Body of pancreas (tissue), 4 donors: ENCODE data around the gene CHCHD6. TPM values are rescaled to one million over a fixed set of nuclear protein-coding genes. Genes with fewer than 3 reads are reported as not detected.

Experiments used
- ATAC-seq: fragments of 150-250 bp; one replicate; pipeline ENCODE4 v1.9.1; 2016
- DNase-seq, 4 donors: peaks; one replicate each; pipeline ENCODE4 v3.0.0-alpha.2; 2019
- H3K27ac ChIP-seq, 4 donors: fragments of 200-600 bp; sonication (generic); 1 replicate in 3 of 4; 2 replicates in 1 of 4; pipeline versions ENCODE4 v1.5.1 to v1.6.1; 2016 to 2019; ENCODE audit warnings: mild to moderate bottlenecking in 1 of 4, mixed read lengths in 1 of 4, moderate library complexity in 1 of 4
- H3K27me3 ChIP-seq, 2 donors: fragments of 200-600 bp; sonication (generic); one replicate each; pipeline ENCODE4 v1.6.0; 2016; ENCODE audit warnings: mild to moderate bottlenecking in 1 of 2
- H3K36me3 ChIP-seq, 2 donors: fragments of 200-600 bp; sonication (generic); replicated peaks in 1 of 2; 2 replicates each; pipeline ENCODE4 v1.5.1; 2016; ENCODE audit warnings: low read depth in 2 of 2; ENCODE audit not compliant: insufficient read depth in 1 of 2
- H3K4me1 ChIP-seq: fragments of 200-600 bp; sonication (generic); one replicate; pipeline ENCODE4 v1.6.0; 2016
- H3K4me3 ChIP-seq, 2 donors: fragments of 200-600 bp; sonication (generic); 1 replicate in 1 of 2; 2 replicates in 1 of 2; pipeline ENCODE4 v1.5.1; 2016 to 2019
- H3K9me3 ChIP-seq, 3 donors: fragments of 200-600 bp; sonication (generic); 1 replicate in 2 of 3; 2 replicates in 1 of 3; pipeline ENCODE4 v1.5.1; 2016
- POLR2A ChIP-seq, 3 donors: fragments of 450-650 bp; IDR thresholded peaks; one replicate each; pipeline ENCODE4 v1.6.1; 2016; ENCODE audit warnings: antibody characterized with exemption in 3 of 3, mild to moderate bottlenecking in 2 of 3
- WGBS, 2 donors: methylation state at CpG; one replicate each; pipeline ENCODE4 v1.1.5; 2017; 5-methylcytosine and 5-hydroxymethylcytosine counted together
- intact Hi-C: fragments of 100-400 bp; cut with DNase I; formaldehyde crosslinking; loops from one replicate; pipeline ENCODE4 v1.15.1; 2023
- total RNA-seq, 2 donors: library from RNA; depleted of rRNA; stranded (reverse); fragments of >200 nt; gene quantifications; one replicate each; pipeline ENCODE4 v1.1.0, GENCODE V29; 2016
- TF ChIP-seq, protein P1 (sequence below), 7 experiments: fragments of 450-650 bp in 4 of 7; fragments of 200-600 bp in 3 of 7; sonication (generic) in 3 of 7; IDR thresholded peaks; one replicate each; pipeline ENCODE4 v1.5.1; 2016 to 2019; ENCODE audit warnings: antibody characterized with exemption in 7 of 7

Gene CHCHD6
- total RNA-seq, 2 donors from 2014 or later, result 0.66 to 10.9 TPM

DNA sequence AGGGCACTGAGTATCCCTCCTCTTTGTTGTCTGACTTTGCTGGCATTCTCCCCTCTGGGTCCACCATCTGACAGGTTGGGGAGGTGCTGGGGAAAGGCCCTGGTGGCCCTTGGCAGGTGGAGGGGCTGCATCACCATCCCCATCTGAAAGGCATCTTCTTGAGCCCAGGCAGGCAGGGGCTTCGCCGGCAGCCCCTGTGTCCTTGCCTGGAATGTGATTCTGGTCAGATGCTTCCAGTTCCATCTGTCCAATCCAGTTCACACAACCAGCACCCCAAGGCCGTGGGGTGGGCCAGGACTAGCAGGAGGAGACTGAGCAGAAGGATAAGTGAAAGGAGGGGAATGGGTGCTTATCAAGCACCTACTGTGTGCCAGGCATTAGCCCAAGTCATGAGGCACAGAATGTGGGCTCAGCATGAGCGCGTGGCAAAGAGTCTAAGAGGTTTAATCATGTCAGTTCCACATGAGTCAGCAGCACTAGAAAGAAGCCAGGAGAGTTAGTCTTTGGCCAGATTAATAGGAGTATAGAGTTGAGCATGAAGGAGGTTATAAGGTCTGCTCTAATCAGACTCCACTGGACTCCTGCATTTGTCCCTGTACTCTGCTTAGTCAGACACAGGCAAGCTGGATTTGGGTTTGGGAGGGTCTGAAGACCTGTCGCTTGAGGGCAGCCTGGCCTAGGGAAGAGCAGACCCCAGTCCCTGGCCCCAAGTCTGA lies 38.7 kb upstream of the CHCHD6 start:
- DNase-seq, result no peak

DNA sequence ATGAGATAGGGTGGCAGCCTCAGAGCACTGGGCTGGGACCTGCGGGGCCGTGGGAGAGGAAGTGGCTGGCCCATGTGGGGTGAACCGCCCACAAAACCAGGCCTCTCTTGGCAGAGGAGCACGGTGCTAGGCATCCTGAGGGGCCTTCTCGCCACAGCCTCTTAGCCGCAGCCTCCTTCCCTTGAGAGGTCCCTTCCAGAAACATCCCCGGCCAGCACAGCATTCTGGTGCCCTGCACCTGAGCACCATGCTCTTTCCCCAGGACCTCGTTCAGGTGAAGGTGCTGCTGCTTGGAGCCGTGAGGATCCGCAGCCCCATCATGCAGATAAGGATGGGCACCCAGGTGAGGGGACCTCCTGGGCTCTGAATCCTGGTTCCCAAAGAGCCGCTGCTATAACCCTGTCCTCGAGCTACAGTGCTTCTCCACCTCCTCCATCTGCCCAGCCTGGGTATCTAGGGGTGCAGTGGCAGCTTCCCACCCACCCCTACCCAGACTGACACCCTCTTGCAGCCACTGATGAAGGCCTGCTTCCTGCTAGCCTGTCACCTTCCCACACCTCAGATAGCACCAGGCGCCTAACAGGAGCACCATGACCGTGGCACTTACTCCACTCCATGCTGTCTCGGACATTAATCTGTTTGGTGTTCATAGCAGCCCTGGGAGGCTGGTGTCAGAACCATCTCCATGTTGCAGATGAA lies 37.9 kb upstream of the CHCHD6 start:
- Histone ChIP-seq H3K27me3 (no peaks in the 10 kb centered on the region), H3K27ac (no peak overlapping the region), H3K4me1 (no peaks in the 10 kb centered on the region), H3K36me3 (no peaks in the 10 kb centered on the region), H3K9me3 (no peaks in the 10 kb centered on the region), H3K4me3 (no peak overlapping the region)
- TF ChIP-seq, protein P1, sequence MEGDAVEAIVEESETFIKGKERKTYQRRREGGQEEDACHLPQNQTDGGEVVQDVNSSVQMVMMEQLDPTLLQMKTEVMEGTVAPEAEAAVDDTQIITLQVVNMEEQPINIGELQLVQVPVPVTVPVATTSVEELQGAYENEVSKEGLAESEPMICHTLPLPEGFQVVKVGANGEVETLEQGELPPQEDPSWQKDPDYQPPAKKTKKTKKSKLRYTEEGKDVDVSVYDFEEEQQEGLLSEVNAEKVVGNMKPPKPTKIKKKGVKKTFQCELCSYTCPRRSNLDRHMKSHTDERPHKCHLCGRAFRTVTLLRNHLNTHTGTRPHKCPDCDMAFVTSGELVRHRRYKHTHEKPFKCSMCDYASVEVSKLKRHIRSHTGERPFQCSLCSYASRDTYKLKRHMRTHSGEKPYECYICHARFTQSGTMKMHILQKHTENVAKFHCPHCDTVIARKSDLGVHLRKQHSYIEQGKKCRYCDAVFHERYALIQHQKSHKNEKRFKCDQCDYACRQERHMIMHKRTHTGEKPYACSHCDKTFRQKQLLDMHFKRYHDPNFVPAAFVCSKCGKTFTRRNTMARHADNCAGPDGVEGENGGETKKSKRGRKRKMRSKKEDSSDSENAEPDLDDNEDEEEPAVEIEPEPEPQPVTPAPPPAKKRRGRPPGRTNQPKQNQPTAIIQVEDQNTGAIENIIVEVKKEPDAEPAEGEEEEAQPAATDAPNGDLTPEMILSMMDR (IDR thresholded peaks at IDR 0.05), result no peak
- TF ChIP-seq POLR2A (IDR thresholded peaks at IDR 0.05), result no peak
- intact Hi-C loops, result no loop called here
- DNase-seq, result no peak
- 67 to 85% methylated on average over 5 to 15 of the region's 15 CpGs for WGBS, 2 donors
- no peak for ATAC-seq

More for the DNA sequence above, 38.7 kb upstream of the CHCHD6 start:
- no peaks in the 10 kb centered on the region for H3K9me3 ChIP-seq
- no peak for ATAC-seq
- H3K4me3 ChIP-seq, result no peak overlapping the region
- H3K27ac ChIP-seq, result no peak overlapping the region
- TF ChIP-seq, protein P1 (IDR thresholded peaks at IDR 0.05), result no peak
- no peak for TF ChIP-seq POLR2A (IDR thresholded peaks at IDR 0.05)
- H3K27me3 ChIP-seq, result no peaks in the 10 kb centered on the region
- intact Hi-C loops, result no loop called here
- 68 to 71% methylated on average over 6 of the region's 6 CpGs for WGBS, 2 donors
- no peaks in the 10 kb centered on the region for H3K36me3 ChIP-seq
- no peaks in the 10 kb centered on the region for H3K4me1 ChIP-seq

DNA sequence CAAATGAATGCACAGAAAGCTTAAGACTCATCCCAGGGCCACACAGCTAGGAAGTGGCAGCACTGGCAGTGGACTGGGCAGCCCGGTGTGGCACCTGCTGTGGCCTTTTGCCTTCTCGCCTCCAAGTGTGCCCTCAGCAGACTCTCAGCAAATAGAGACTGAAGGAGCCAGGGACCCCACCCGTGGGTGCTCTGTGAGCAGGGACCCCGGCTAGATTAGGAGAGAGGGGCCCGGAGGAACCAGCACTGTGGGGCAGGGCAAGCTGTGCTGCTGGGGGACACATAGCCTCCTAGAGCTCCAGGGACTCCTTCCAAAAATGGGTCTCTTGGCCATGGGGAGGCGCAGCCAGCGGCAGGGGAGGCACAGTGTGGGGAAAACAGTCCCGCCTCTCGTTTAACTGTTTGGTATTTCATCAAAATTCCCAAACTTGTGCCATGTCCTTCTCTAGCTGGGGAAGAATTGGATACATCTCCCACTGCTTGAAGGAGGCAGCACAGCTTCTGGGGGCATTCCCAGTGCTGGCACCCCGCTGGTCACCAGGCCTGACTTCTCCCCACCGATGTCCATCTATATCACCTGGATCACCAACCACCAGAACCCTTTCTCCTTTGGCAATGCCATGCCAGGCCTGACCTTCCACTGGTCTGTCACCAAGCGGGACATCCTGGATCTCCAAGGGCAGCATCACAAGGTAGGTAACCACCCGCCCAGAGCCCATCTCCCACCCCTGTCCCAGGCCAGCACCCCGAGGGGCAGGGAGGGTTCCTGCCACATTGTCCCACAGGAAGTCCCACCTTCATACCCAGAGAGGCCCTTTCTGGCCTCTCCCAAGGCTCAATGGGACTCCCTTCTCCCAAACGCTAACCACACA lies 37.1 kb upstream of the CHCHD6 start:
- no peaks in the 10 kb centered on the region for H3K9me3 ChIP-seq
- intact Hi-C loops, result no loop called here
- H3K27ac ChIP-seq, result no peak overlapping the region
- TF ChIP-seq, protein P1 (IDR thresholded peaks at IDR 0.05), result no peak
- TF ChIP-seq POLR2A (IDR thresholded peaks at IDR 0.05), result no peak
- no peaks in the 10 kb centered on the region for H3K27me3 ChIP-seq
- 73 to 84% methylated on average over 13 to 14 of the region's 15 CpGs for WGBS, 2 donors
- no peak overlapping the region for H3K4me3 ChIP-seq
- H3K4me1 ChIP-seq, result no peaks in the 10 kb centered on the region
- ATAC-seq, result no peak
- DNase-seq, result no peak
- H3K36me3 ChIP-seq, result no peaks in the 10 kb centered on the region

DNA sequence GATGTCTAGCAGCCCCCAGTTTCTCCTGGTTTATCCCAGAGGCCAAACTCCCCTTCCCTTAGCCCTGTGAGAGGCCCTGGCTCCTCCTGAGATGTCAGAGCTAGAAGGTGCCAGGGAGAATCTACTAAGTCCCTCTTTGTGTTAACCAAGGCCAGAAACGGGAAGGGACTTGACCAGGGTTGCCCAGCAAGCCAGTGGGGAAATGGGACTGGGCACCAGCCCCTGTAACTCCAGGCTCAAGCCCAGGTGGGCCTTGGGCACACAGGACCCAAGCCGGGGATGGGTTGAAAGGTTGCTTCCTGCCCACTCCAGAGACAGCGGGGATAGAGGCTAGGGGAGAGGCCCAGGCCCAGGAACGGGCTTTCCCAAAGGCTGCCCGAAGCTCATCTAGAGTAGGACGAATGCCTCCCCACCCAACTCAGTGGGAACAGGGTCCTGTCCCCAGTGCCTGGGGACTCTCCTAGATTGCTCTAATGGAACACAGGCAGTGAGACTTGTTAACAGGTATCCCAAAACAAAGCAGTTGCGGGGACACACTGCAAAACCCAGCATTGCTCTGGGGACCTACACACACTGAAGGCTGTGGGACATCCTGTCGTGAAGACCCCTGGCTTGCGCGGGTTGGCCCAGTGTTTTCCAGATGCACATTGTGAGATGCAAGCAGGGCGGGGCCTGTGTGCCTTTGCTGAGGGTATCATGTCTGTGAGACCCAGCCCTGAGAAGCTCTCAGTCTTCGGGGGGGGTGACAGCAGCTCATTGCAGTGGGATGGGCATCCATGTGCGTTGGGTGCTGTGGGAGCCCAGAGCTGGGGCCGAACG lies 36.2 kb upstream of the CHCHD6 start:
- DNase-seq (no peak), ATAC-seq (no peak)
- intact Hi-C loops, result no loop called here
- Histone ChIP-seq H3K27ac (no peak overlapping the region), H3K27me3 (no peaks in the 10 kb centered on the region), H3K4me1 (no peaks in the 10 kb centered on the region), H3K36me3 (no peaks in the 10 kb centered on the region), H3K4me3 (no peak overlapping the region), H3K9me3 (no peaks in the 10 kb centered on the region)
- WGBS, 2 donors, result 79% methylated on average over 7 to 15 of the region's 15 CpGs
- TF ChIP-seq, protein P1 (IDR thresholded peaks at IDR 0.05), result no peak
- TF ChIP-seq POLR2A (IDR thresholded peaks at IDR 0.05), result no peak
